ENCODE data around the gene ELOA2.
"Not testable (repeated sequence)": the region's sequence is repeated elsewhere in the genome, so short reads cannot be mapped to it uniquely, and the experiment has no call there.

Gene ELOA2

DNA sequence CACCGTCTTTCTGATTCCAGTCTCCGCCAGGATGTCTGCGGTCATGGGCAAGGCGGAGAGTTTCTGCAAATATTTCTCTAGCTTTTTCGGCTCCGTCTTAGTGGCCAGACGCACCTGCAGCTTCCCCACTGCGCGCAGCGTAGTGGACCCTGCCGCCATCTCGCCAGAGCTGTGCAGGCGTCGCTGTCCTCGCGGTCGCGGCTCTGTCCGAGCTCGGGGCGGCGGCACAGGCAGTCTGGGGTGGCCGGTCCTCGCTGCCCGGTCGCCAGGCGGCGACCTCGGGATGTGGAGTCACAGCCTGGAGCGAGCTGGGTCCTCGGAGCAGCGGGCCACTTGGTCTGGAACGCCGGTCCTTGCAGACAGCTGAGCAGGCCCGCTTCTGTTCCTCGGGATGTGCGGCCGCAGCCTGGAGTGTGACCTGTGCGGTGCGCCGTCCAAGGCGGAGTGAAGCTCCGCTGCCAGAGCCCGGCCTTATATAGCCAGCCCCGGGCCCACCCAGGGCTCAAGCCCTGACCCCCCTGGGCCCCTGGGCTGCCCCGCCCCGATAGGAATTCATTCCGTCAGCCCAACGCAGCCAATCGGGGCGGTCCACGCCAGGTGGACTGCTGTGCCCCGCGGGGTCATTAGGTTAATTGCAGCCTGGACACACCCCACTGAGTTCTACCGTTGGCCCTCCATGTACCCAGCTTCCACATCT lies 11.5 kb downstream of the ELOA2 start:
- in situ Hi-C loops (cut with HindIII; ENCODE audit: low sequenced_read_pairs): not testable (repeated sequence)

- in situ Hi-C loops (cut with HindIII; ENCODE audit: low sequenced_read_pairs): not testable (repeated sequence)
Measured at GRCh38 chr18:47022821-47023220, 12.6 kb downstream of the ELOA2 start.

DNA sequence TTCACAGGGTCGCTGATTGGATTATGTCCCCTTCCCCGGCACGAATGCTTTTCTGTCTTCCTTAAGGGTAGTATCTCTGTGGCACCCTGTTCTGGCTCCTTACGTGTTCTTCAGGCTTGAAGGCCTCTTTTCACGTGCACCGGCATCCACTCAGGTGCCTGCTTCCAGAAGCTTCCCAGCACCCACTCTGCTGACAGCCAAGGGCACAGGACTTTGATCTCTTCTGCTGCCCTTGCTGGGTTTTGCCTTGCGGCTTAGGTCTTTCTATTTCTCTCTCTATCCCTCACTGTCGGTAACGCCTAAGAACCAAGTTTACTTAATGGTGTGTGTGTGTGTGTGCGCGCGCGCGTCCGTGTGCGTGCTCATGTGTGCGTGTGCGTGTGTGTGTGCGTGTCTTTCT lies 14.7 kb downstream of the ELOA2 start:
- in situ Hi-C loops (cut with HindIII; ENCODE audit: low sequenced_read_pairs): not testable (repeated sequence)

GRCh38 chr18:47019870-47020269 lies 15.6 kb downstream of the ELOA2 start:
- in situ Hi-C loops (cut with HindIII; ENCODE audit: low sequenced_read_pairs): not testable (repeated sequence)
